Activated B cell treated with CpG ODN at 0.5 μM for 24 hours (primary cell): ENCODE measurements around the gene CAPN13. TPM values are rescaled to one million over a fixed set of nuclear protein-coding genes. Genes with fewer than 3 reads are reported as not detected.

ENCODE experiments used
- ATAC-seq: fragments of 200-7000 bp; cut with Tn5 transposase; one replicate; pipeline ENCODE4 v1.10.0; 2021; ENCODE audit warnings: low read depth, mild to moderate bottlenecking, moderate library complexity
- CTCF ChIA-PET: fragments of 350-600 bp; sonication (Branson Sonifier 250); formaldehyde crosslinking; loops from one replicate; lab custom pipeline; 2021; ENCODE audit warnings: antibody characterized with exemption; lab: Charles Lee
- POLR2A ChIA-PET: fragments of 350-600 bp; sonication (Branson Sonifier 250); formaldehyde crosslinking; loops from one replicate; lab custom pipeline; 2021; ENCODE audit warnings: antibody characterized with exemption; lab: Charles Lee
- DNase-seq: peaks from one replicate; pipeline ENCODE4 v3.0.0; 2022
- H3K27ac Mint-ChIP-seq: one replicate; pipeline ENCODE4 v1.8.0; 2020; ENCODE audit warnings: mixed read lengths
- H3K27me3 Mint-ChIP-seq: one replicate; pipeline ENCODE4 v1.8.0; 2021; ENCODE audit warnings: mixed read lengths
- H3K36me3 Mint-ChIP-seq: one replicate; pipeline ENCODE4 v1.8.0; 2021; ENCODE audit warnings: low read depth, mixed read lengths
- H3K4me1 Mint-ChIP-seq: one replicate; pipeline ENCODE4 v1.8.0; 2021; ENCODE audit warnings: mixed read lengths
- H3K4me3 Mint-ChIP-seq: one replicate; pipeline ENCODE4 v1.8.0; 2020; ENCODE audit warnings: mild to moderate bottlenecking, mixed read lengths
- H3K9me3 Mint-ChIP-seq: one replicate; pipeline ENCODE4 v1.8.0; 2020; ENCODE audit warnings: mixed read lengths
- intact Hi-C: fragments of 100-400 bp; cut with micrococcal nuclease; formaldehyde crosslinking; loops from one replicate; pipeline ENCODE4 v1.15.1; 2024
- total RNA-seq: library from RNA; stranded (reverse); gene quantifications from 2 replicates; pipeline ENCODE4 v1.2.3, GENCODE V29; 2022
- TF ChIP-seq, protein P1 (sequence below): fragments of 200-600 bp; IDR thresholded peaks from one replicate; pipeline ENCODE4 v1.8.0; 2022; ENCODE audit warnings: antibody characterized with exemption, mild to moderate bottlenecking

Gene CAPN13
- total RNA-seq, 1 donor from 2014 or later, result not detected

DNA sequence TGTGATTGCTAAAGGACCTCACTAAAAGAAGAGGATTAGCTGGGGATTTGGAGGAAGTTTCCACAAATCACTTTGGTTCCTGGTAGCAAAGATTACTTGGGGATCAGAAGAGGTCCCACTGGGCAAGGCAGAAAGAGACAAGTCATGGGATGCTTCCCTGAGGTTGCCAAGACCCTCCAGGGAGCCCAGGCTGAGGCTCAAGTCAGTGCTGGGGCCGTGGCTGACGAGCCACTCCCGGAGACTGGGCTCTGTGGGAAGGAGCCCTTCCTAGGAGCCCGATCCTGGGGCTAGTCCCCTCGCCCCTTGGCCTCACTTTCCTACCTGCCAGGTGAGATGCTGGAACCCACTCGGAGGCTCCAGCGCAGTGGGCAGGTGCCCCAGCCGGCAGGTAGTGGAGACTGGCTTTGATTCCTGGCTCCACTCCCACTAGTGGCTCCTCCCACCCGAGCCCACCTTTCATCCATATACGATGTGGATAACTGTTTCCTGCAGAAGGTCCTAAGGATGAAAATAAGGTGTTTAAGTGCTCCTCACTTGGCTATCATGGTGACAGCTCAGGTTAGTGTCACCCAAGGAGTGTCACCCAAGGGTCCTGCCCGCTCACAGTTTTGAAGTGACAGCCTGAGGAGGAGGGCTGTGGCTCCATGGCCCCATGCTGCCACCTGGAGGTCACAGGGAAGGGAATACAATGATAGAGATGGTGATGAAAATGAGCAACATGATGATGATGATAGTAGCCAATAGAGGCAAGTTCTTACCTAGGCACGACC, 100.5 kb downstream of the CAPN13 start:
- H3K9me3 Mint-ChIP-seq, result peaks cover 20% of the 10 kb centered on the region
- H3K4me1 Mint-ChIP-seq, result peaks cover 4% of the 10 kb centered on the region
- intact Hi-C loops, result loop anchor here (1.0 to 5.0 kb wide), 7 partner anchors 203 to 615 kb away; no protein-coding TSS in a partner anchor
- H3K27me3 Mint-ChIP-seq, result no peaks in the 10 kb centered on the region
- POLR2A ChIA-PET, result interaction anchor here (0.6 to 3.2 kb wide), 2 partner anchors 396 to 542 kb away, joined by 3 to 18 read pairs; no protein-coding TSS in a partner anchor
- ATAC-seq (peak; percentile 57), DNase-seq (peak; percentile 54)
- CTCF ChIA-PET, result interaction anchor here (0.6 to 13.7 kb wide), 16 partner anchors 11 to 628 kb away, joined by 3 to 514 read pairs (median 4); no protein-coding TSS in a partner anchor
- H3K27ac Mint-ChIP-seq, result no peak overlapping the region
- H3K36me3 Mint-ChIP-seq, result peaks cover 6% of the 10 kb centered on the region
- H3K4me3 Mint-ChIP-seq, result no peak overlapping the region
- TF ChIP-seq, protein P1, sequence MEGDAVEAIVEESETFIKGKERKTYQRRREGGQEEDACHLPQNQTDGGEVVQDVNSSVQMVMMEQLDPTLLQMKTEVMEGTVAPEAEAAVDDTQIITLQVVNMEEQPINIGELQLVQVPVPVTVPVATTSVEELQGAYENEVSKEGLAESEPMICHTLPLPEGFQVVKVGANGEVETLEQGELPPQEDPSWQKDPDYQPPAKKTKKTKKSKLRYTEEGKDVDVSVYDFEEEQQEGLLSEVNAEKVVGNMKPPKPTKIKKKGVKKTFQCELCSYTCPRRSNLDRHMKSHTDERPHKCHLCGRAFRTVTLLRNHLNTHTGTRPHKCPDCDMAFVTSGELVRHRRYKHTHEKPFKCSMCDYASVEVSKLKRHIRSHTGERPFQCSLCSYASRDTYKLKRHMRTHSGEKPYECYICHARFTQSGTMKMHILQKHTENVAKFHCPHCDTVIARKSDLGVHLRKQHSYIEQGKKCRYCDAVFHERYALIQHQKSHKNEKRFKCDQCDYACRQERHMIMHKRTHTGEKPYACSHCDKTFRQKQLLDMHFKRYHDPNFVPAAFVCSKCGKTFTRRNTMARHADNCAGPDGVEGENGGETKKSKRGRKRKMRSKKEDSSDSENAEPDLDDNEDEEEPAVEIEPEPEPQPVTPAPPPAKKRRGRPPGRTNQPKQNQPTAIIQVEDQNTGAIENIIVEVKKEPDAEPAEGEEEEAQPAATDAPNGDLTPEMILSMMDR, result no peak

DNA sequence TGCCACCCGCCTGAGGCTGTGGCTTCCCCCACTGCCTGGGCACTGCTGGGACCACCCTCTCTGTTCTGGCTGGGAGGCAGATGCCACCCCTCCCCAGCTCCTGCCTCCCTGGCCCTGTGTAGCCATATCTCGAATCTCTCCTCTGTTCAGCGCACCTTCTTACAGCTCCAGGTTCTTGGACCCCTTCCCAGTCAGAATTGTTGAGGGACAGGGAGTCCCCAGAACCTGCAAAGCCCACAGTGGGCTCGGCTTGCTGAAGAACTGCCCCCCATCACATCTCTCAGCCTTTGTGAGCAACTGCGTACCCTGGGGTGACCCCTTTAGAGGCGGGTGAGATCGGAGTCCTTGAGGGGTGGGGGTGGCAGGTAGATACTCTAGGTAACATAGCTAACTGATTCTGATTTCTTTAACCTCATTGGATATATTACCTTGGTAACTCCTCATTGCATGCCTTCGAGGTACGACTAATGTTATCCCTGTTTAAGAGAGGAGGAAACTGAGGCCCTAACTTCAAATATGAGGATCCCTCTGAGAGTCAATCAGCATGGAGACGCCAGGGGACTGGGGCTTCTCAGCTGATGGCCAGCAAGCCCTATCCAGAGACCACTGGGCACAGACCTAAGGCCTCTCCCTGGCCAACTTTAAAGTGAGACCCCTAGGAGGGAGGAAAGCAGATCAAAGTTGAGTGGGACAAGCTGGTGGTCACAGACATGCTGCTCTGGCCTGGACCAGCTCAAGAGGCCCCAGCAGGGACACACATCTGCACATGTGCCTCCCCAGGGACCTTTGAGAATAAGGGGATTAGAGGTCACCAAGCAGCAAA, 101.3 kb downstream of the CAPN13 start:
- Mint-ChIP-seq H3K36me3 (peaks cover 6% of the 10 kb centered on the region), H3K4me1 (peaks cover 4% of the 10 kb centered on the region), H3K27me3 (no peaks in the 10 kb centered on the region), H3K9me3 (peaks cover 23% of the 10 kb centered on the region), H3K27ac (no peak overlapping the region), H3K4me3 (no peak overlapping the region)
- CTCF ChIA-PET, result interaction anchor here (0.6 to 13.7 kb wide), 15 partner anchors 10 to 627 kb away, joined by 3 to 514 read pairs (median 4); no protein-coding TSS in a partner anchor
- DNase-seq (no peak), ATAC-seq (no peak)
- TF ChIP-seq, protein P1, result no peak
- intact Hi-C loops, result loop anchor here (2.0 to 5.0 kb wide), 2 partner anchors 229 to 371 kb away; no protein-coding TSS in a partner anchor
- POLR2A ChIA-PET, result interaction anchor here (3.2 kb wide), 1 partner anchor 541 kb away, joined by 18 read pairs; no protein-coding TSS in a partner anchor

DNA sequence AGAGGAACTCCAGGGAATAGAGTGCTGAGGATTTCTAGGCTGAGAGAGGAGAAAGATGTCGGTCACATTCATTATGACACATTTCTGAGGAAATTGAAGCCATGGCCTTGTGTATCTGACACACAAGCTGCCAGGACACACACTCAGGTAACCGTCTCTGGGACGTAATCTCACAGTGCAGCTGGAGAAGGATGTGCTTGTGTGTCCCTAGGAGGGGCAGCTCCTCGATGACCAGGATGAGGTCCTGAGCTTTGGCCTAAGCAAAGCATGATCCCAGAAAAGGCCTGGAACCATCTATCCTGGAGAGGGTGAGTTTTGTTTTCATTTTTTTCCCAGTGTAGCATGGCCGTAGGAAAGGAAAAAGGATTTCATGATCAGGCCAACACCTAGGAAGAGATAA, 102.2 kb downstream of the CAPN13 start:
- no peak overlapping the region for H3K4me3 Mint-ChIP-seq
- peaks cover 29% of the 10 kb centered on the region for H3K9me3 Mint-ChIP-seq
- H3K27me3 Mint-ChIP-seq, result no peaks in the 10 kb centered on the region
- intact Hi-C loops, result loop anchor here (5.0 kb wide), 1 partner anchor 228 kb away; no protein-coding TSS in a partner anchor
- H3K4me1 Mint-ChIP-seq, result peaks cover 4% of the 10 kb centered on the region
- H3K36me3 Mint-ChIP-seq, result peaks cover 6% of the 10 kb centered on the region
- ChIA-PET CTCF (interaction anchor here (0.6 to 13.7 kb wide), 8 partner anchors 12 to 628 kb away, joined by 3 to 514 read pairs (median 4); no protein-coding TSS in a partner anchor), POLR2A (interaction anchor here (0.6 to 3.2 kb wide), 2 partner anchors 474 to 540 kb away, joined by 5 to 18 read pairs; no protein-coding TSS in a partner anchor)
- TF ChIP-seq, protein P1, result no peak
- DNase-seq (no peak), ATAC-seq (no peak)
- H3K27ac Mint-ChIP-seq, result no peak overlapping the region

GRCh38 chr2:30704309-30705020, 102.8 kb downstream of the CAPN13 start:
- DNase-seq (no peak), ATAC-seq (no peak)
- peaks cover 29% of the 10 kb centered on the region for H3K9me3 Mint-ChIP-seq
- intact Hi-C loops, result loop anchor here (5.0 kb wide), 1 partner anchor 227 kb away; no protein-coding TSS in a partner anchor
- TF ChIP-seq, protein P1, result no peak
- no peaks in the 10 kb centered on the region for H3K27me3 Mint-ChIP-seq
- peaks cover 4% of the 10 kb centered on the region for H3K4me1 Mint-ChIP-seq
- ChIA-PET POLR2A (interaction anchor here (0.6 to 3.2 kb wide), 2 partner anchors 473 to 539 kb away, joined by 5 to 18 read pairs; no protein-coding TSS in a partner anchor), CTCF (interaction anchor here (0.9 to 13.7 kb wide), 5 partner anchors 229 to 539 kb away, joined by 3 to 514 read pairs (median 22); no protein-coding TSS in a partner anchor)
- H3K27ac Mint-ChIP-seq, result no peak overlapping the region
- no peak overlapping the region for H3K4me3 Mint-ChIP-seq
- H3K36me3 Mint-ChIP-seq, result peaks cover 6% of the 10 kb centered on the region
